Transverse colon (tissue), 4 donors: ENCODE measurements around the gene SMAD5.

ENCODE experiments used
- CTCF ChIP-seq, 5 experiments: fragments of 200-600 bp in 3 of 5; fragments of 450-650 bp in 2 of 5; sonication (generic) in 3 of 5; IDR thresholded peaks; 1 replicate in 2 of 5; 2 replicates in 3 of 5; pipeline ENCODE4 v1.5.1; 2016 to 2017; ENCODE audit warnings: antibody characterized with exemption in 5 of 5, inconsistent platforms in 3 of 5, mild to moderate bottlenecking in 2 of 5, moderate library complexity in 1 of 5
- EP300 ChIP-seq: sonication (generic); formaldehyde crosslinking; IDR thresholded peaks from one replicate; pipeline ENCODE4 v1.6.1; 2017; ENCODE audit warnings: antibody characterized with exemption, low read depth
- POLR2A ChIP-seq: fragments of 450-650 bp; IDR thresholded peaks from one replicate; pipeline ENCODE4 v1.6.1; 2016; ENCODE audit warnings: antibody characterized with exemption, mild to moderate bottlenecking, moderate library complexity
- POLR2AphosphoS5 ChIP-seq, 3 donors: sonication (generic); formaldehyde crosslinking; IDR thresholded peaks; one replicate each; pipeline ENCODE4 v1.6.1; 2016; ENCODE audit warnings: antibody characterized with exemption in 3 of 3

- TF ChIP-seq POLR2A, result no peak
- TF ChIP-seq CTCF (IDR thresholded peaks at IDR 0.05), result no peak
- peak in 1 of 3 donors; percentile 5 for TF ChIP-seq POLR2AphosphoS5 (IDR thresholded peaks at IDR 0.05)
- no peak for TF ChIP-seq EP300
These were observed 59.4 kb downstream of the SMAD5 start for GRCh38 chr5:136192015-136192525.
